ENCODE results near the gene REEP3. TPM values are rescaled to one million over a fixed set of nuclear protein-coding genes. Genes with fewer than 3 reads are reported as not detected.
A peak's percentile ranks its signal among the peaks of the same experiment; 100 is the strongest.

The REEP3 gene
- total RNA-seq, 1 experiment from 2014 or later: 135 TPM

DNA sequence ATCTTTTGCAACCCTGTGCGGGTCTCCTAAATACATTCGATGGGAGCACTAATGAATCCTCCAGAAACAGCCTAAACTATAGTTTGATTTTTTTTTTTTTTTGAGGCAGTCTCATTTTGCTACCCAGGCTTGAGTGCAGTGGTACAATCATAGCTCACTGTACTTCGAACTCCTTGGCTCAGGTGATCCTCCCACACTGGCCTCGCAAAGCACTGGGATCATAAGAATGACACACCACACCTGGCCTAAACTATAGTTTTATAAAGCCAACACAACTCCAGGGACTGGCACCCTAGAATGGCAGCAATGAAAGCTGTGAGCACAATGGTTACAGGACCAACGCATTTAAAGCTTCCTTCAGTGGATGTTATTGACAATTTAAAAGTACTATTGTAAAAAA, 41.0 kb upstream of the REEP3 start:
- Histone ChIP-seq H3K4me1 (ENCODE audit: control insufficient read depth, insufficient read depth, low read length) (peaks cover 7% of the 10 kb centered on the region; the same call in 1 of the 2 replicates), H3K27me3 (ENCODE audit: control insufficient read depth, insufficient read depth, low read length) (no peaks in the 10 kb centered on the region), H3K9me3 (ENCODE audit: control insufficient read depth, insufficient read depth, low read depth, low read length) (no peaks in the 10 kb centered on the region), H3K4me3 (ENCODE audit: low read depth in 2 of 2, low read length in 2 of 2) (no peak overlapping the region), H3K36me3 (ENCODE audit: control insufficient read depth, insufficient read depth, low read length) (no peaks in the 10 kb centered on the region), H3K27ac (ENCODE audit: low read length) (no peak overlapping the region)
- ChIA-PET CTCF (no interaction called here), POLR2A (interaction anchor here (0.6 kb wide), 1 partner anchor 258 kb away, joined by 3 read pairs; no protein-coding TSS in a partner anchor)
- intact Hi-C loops (cut with micrococcal nuclease; ENCODE audit: unreplicated experiment) (no loop called here), in situ Hi-C loops (cut with HindIII; ENCODE audit: low pct_unique_long_range_greater_than_20kb, low sequenced_read_pairs) (no loop called here)
- ATAC-seq: no peak
- TF ChIP-seq TCF7L2 (IDR thresholded peaks at IDR 0.05; ENCODE audit: low read depth, low read length): no peak
- TF ChIP-seq, protein P1, sequence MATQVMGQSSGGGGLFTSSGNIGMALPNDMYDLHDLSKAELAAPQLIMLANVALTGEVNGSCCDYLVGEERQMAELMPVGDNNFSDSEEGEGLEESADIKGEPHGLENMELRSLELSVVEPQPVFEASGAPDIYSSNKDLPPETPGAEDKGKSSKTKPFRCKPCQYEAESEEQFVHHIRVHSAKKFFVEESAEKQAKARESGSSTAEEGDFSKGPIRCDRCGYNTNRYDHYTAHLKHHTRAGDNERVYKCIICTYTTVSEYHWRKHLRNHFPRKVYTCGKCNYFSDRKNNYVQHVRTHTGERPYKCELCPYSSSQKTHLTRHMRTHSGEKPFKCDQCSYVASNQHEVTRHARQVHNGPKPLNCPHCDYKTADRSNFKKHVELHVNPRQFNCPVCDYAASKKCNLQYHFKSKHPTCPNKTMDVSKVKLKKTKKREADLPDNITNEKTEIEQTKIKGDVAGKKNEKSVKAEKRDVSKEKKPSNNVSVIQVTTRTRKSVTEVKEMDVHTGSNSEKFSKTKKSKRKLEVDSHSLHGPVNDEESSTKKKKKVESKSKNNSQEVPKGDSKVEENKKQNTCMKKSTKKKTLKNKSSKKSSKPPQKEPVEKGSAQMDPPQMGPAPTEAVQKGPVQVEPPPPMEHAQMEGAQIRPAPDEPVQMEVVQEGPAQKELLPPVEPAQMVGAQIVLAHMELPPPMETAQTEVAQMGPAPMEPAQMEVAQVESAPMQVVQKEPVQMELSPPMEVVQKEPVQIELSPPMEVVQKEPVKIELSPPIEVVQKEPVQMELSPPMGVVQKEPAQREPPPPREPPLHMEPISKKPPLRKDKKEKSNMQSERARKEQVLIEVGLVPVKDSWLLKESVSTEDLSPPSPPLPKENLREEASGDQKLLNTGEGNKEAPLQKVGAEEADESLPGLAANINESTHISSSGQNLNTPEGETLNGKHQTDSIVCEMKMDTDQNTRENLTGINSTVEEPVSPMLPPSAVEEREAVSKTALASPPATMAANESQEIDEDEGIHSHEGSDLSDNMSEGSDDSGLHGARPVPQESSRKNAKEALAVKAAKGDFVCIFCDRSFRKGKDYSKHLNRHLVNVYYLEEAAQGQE (IDR thresholded peaks at IDR 0.05; ENCODE audit: insufficient read depth in 1 of 2, low read depth in 2 of 2, low read length in 1 of 2): no peak
- no peak for TF ChIP-seq POLR2AphosphoS5 (IDR thresholded peaks at IDR 0.05; ENCODE audit: low read depth, low read length)
- TF ChIP-seq SIN3A (IDR thresholded peaks at IDR 0.05; ENCODE audit: borderline replicate concordance, insufficient read depth, low read depth, low read length): no peak
- TF ChIP-seq, protein P2, sequence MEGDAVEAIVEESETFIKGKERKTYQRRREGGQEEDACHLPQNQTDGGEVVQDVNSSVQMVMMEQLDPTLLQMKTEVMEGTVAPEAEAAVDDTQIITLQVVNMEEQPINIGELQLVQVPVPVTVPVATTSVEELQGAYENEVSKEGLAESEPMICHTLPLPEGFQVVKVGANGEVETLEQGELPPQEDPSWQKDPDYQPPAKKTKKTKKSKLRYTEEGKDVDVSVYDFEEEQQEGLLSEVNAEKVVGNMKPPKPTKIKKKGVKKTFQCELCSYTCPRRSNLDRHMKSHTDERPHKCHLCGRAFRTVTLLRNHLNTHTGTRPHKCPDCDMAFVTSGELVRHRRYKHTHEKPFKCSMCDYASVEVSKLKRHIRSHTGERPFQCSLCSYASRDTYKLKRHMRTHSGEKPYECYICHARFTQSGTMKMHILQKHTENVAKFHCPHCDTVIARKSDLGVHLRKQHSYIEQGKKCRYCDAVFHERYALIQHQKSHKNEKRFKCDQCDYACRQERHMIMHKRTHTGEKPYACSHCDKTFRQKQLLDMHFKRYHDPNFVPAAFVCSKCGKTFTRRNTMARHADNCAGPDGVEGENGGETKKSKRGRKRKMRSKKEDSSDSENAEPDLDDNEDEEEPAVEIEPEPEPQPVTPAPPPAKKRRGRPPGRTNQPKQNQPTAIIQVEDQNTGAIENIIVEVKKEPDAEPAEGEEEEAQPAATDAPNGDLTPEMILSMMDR (IDR thresholded peaks at IDR 0.05): no peak
- DNase-seq (ENCODE audit: low read depth, low spot score): no peak
- no TSS peak for BruUV-seq (replicated peaks)

DNA sequence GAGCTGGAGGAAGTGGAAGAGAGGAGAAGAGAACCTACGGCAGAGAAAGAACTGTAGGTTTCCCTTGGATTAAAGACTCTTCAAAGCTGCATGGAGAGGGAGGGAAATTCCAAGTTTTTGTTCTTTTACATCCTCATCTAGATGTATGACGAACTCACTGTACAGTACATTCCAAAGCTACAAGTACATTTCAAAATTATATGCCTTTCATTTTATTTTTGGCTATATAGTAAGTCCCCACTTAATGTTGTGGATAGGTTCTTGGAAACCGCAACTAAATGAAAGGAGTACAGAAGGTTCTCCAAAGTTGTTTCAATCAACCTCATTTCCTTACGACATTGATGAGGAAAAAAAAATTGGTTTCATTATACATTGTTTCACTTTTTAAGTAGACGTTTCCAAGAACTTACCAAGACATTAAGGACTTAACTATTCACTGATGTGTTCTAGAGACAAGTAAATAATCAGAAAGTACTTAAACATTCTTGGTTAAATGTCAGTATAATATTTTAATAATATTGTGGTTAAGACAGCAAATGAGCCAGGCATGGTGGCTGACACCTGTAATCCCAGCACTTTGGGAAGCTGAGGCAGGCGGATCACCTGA, 39.3 kb upstream of the REEP3 start:
- in situ Hi-C loops (cut with HindIII; ENCODE audit: low pct_unique_long_range_greater_than_20kb, low sequenced_read_pairs): no loop called here
- Histone ChIP-seq H3K27me3 (ENCODE audit: control insufficient read depth, insufficient read depth, low read length) (no peaks in the 10 kb centered on the region), H3K4me3 (ENCODE audit: low read depth in 2 of 2, low read length in 2 of 2) (no peak overlapping the region), H3K4me1 (ENCODE audit: control insufficient read depth, insufficient read depth, low read length) (peaks cover 14% of the 10 kb centered on the region), H3K9me3 (ENCODE audit: control insufficient read depth, insufficient read depth, low read depth, low read length) (no peaks in the 10 kb centered on the region), H3K36me3 (ENCODE audit: control insufficient read depth, insufficient read depth, low read length) (no peaks in the 10 kb centered on the region), H3K27ac (ENCODE audit: low read length) (peak overlapping the region; percentile 58)
- ChIA-PET POLR2A (no interaction called here), CTCF (no interaction called here)
- TF ChIP-seq, protein P1 (IDR thresholded peaks at IDR 0.05; ENCODE audit: insufficient read depth in 1 of 2, low read depth in 2 of 2, low read length in 1 of 2): no peak
- no peak for TF ChIP-seq SIN3A (IDR thresholded peaks at IDR 0.05; ENCODE audit: borderline replicate concordance, insufficient read depth, low read depth, low read length)
- no peak for TF ChIP-seq TCF7L2 (IDR thresholded peaks at IDR 0.05; ENCODE audit: low read depth, low read length)
- TF ChIP-seq, protein P2 (IDR thresholded peaks at IDR 0.05): no peak
- no peak for TF ChIP-seq POLR2AphosphoS5 (IDR thresholded peaks at IDR 0.05; ENCODE audit: low read depth, low read length)
- no TSS peak for BruUV-seq (replicated peaks)
- intact Hi-C loops (cut with micrococcal nuclease; ENCODE audit: unreplicated experiment): no loop called here
- no peak for ATAC-seq
- DNase-seq (ENCODE audit: low read depth, low spot score): no peak
